HG02840 (cell line): ENCODE results near the gene CALHM3.
"Not testable (repeated sequence)": the region's sequence is repeated elsewhere in the genome, so short reads cannot be mapped to it uniquely, and the experiment has no call there.

Experiments used
- ATAC-seq: cut with Tn5 transposase; IDR thresholded peaks from one replicate; pipeline ENCODE4 v1.9.1; 2021; ENCODE audit warnings: mild to moderate bottlenecking, moderate library complexity, moderate number of reproducible peaks; ENCODE audit not compliant: unreplicated experiment, low FRiP score

Gene CALHM3, protein sequence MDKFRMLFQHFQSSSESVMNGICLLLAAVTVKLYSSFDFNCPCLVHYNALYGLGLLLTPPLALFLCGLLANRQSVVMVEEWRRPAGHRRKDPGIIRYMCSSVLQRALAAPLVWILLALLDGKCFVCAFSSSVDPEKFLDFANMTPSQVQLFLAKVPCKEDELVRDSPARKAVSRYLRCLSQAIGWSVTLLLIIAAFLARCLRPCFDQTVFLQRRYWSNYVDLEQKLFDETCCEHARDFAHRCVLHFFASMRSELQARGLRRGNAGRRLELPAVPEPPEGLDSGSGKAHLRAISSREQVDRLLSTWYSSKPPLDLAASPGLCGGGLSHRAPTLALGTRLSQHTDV

GRCh38 chr10:103479135-103479534 is at the start of gene CALHM3:
Gene CALHM3, minus strand, starts transcription at chr10:103479240. Its CDS starts 208 bp downstream, at chr10:103479032.
- no peak for ATAC-seq

DNA sequence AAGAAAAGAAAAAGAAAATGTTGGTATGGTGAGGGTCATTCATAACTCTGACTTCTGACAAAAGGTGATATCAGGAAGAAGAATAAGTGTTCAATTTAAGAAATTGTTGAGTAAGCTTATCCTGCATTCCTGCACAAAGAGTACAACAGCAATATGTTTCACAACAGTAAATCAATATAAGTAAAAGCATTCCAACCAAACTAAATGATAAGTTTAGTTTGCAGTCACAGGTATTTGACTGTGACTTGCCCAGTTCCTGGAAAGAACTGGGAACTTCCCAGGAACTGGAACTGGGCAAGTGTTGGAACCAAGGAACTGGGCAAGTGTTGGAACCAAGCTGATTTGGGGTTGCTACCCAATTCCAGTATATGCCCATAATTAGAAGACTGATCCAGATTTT is 49.5 kb upstream of the CALHM3 start:
- no peak for ATAC-seq

- not testable (repeated sequence) for ATAC-seq
Observed at GRCh38 chr10:103527476-103527875, 48.4 kb upstream of the CALHM3 start.

DNA sequence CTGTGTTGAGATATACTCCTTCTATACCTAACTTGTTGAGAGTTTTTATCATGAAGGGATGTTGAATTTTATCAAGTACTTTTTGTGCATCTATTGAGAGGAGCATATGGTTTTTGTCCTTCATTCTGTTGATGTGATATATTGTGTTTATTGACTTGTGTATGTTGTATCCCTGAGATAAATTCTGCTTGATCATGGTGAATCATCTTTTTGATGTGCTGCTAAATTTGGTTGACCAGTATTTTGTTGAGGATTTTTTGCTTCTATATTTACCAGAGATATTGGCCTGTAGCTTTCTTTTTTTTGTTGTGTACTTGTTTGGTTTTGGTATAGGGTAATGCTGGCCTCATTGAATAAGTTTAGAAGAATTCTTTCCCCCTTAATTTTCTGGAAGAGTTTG is 46.9 kb upstream of the CALHM3 start:
- no peak for ATAC-seq

GRCh38 chr10:103523683-103524082 is 44.6 kb upstream of the CALHM3 start:
- ATAC-seq, result no peak

DNA sequence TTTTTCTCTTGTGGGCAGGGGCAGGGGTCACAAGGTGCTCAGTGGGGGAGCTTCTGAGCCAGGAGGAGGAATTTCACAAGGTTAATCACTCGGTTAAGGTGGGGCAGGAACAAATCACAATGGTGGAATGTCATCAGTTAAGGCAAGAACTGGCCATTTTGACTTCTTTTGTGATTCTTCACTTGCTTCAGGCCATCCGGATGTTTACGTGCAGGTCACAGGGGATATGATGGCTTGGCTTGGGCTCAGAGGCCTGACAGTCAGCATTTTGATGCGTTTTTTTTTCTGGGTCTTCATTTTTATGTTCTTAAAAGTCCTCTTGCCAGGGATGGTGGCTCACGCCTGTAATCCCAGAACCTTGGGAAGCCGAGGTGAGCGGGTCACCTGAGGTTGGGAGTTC is 43.0 kb upstream of the CALHM3 start:
- ATAC-seq, result not testable (repeated sequence)

GRCh38 chr10:103519798-103520197 is 40.8 kb upstream of the CALHM3 start:
- ATAC-seq, result no peak

GRCh38 chr10:103517234-103518085 is 38.4 kb upstream of the CALHM3 start:
- ATAC-seq, result no peak

GRCh38 chr10:103514244-103514643 is 35.2 kb upstream of the CALHM3 start:
- ATAC-seq, result no peak

GRCh38 chr10:103513380-103514060 is 34.5 kb upstream of the CALHM3 start:
- ATAC-seq, result no peak

DNA sequence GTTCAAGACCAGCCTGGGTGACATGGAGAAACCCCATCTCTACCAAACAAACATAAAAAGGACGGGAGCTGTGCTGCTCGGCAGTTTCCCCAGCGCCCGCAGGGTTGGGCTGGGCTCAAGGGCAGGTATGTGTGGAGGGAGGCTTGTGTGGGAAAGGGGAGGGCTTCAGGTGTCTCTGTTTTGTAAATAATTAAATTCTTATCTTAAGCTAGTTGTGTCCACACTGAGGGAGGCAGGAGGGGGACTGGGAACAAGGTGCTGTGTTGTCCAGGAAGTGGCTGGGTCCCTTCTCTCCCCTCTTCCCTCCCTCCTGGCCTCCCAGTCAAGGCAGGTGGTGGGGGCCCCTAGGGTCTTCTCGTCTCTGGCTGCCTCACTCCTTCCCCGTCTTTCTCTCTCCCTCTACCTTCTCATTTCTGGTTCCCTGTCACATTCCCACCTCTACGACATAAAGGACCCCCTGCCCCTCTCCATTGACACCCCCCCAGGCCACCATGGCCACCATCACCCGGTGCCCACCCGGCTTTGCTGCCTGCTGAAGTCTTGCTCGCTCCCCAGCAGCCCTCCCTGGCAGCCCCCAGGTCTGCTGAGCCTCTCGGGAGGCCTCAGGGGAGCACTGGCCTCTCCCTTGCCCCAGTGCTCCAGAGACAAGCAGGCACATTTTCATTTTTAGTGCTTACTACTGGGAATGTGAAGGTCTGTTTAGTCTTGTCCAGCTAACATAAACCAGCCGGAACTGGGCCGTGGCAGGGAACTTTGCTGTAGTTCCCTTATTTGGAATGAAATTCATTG is 33.7 kb upstream of the CALHM3 start:
- no peak for ATAC-seq

GRCh38 chr10:103512166-103512565 is 33.1 kb upstream of the CALHM3 start:
- no peak for ATAC-seq

- ATAC-seq, result no peak
Observed at GRCh38 chr10:103510791-103511752, 32.0 kb upstream of the CALHM3 start.

DNA sequence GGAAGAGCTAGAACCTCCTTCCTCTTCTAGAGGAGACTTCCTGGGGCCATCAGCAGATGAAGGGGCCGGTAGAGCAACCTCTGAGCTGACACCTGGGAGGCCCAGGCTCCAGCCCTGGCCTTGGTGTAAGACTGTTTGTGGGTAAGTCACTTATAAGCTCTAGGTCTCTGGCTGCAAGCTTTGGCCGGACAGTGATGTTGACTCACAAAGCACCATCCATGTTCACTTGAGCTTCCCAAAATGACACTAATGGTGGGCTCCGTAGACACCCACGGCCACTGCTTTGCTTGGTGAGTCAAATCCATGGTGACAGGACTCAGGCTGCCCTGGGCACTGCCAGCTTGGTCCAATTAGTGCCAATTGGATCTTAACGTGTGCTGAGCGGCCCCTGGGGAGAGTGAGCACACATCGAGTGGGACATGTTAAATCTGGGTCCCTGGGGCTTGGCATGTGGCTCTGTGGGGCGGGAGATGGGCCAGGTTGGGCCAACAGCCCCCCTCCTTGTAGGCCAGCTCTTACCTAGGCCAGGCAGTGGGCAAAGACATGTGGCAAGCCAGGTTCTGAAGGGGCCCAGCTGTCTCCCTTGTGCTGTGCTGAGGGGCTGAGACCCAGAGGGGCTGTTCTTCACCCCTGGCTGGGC is 31.1 kb upstream of the CALHM3 start:
- no peak for ATAC-seq

GRCh38 chr10:103507235-103508191 is 28.5 kb upstream of the CALHM3 start:
- no peak for ATAC-seq

GRCh38 chr10:103506061-103506460 is 27.0 kb upstream of the CALHM3 start:
- ATAC-seq, result no peak

DNA sequence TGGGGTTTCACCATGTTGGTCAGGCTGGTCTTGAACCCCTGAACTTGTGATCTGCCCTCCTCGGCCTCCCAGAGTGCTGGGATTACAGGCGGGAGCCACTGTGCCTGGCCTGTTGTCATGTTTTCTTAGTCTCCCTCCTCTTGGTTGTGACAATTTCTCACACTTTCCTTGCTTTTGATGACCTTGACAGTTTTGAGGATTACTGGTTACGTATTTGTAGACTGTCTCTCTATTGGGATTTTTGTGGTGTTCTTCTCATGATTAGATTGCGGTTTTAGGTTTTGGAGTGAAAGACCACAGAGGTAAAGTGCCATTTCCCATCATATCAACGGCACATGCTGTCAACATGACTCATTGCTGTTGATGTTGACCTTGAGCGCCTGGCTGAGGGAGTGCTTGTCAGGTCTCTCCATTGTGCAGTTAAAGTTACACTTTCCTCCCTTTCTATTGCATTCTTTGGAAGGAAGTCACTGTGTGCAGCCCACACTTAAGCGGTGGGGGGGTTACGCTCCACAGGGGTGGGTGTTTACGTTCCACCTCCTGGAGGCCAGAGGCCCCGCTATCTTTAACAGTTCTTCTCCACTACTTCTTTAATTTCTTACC is 25.2 kb upstream of the CALHM3 start:
- ATAC-seq, result no peak
